OCI-LY1 (cell line): Measurements from ENCODE around the gene LCN1.

Experiments
- CTCF ChIP-seq: fragments of 200-600 bp; sonication (generic), shearing (Covaris generic); IDR thresholded peaks from 2 replicates; pipeline ENCODE4 v1.5.1; 2017; ENCODE audit warnings: mild to moderate bottlenecking, antibody characterized with exemption, low read length, moderate library complexity, mixed read lengths
- EZH2 ChIP-seq: fragments of 200-600 bp; sonication (generic), shearing (Covaris generic); IDR thresholded peaks from 2 replicates; pipeline ENCODE4 v1.8.0; 2017; ENCODE audit warnings: borderline replicate concordance, mixed run types, mild to moderate bottlenecking, antibody characterized with exemption, low read length, moderate library complexity, mixed read lengths

GRCh38 chr9:135572233-135572632 is 51.0 kb downstream of the LCN1 start:
- TF ChIP-seq CTCF (no peak), EZH2 (no peak)
